ENCODE measurements around the gene TCTN2. TPM values are rescaled to one million over a fixed set of nuclear protein-coding genes. Genes with fewer than 3 reads are reported as not detected.
A peak's percentile ranks its signal among the peaks of the same experiment; 100 is the strongest.

TCTN2 gene
- total and polyA plus RNA-seq, 9 donors = 6.3 to 11.7 (median 8.1) TPM

DNA sequence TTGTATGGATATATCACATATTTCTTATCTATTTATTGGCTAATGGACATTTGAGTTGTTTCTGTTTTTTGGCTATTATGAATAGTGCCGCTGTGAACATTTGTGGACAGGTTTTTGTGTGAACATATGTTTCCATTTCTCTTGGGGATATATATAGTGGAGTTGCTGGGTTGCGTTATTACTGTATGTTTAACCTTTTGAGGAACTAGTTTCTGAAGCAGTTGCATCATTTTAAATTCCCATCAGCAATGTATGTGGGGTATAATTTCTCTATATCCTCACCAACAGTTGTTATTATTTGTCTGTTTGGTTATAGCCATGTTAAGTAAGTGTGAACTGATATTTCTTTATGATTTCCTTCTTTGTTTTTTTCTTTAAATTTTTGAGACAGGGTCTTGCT lies 10.7 kb downstream of the TCTN2 start:
- no peak overlapping the region for H3K27ac ChIP-seq (ENCODE audit: low read length)
- H3K36me3 ChIP-seq (ENCODE audit: control insufficient read depth, insufficient read depth, low read length) = peaks cover 20% of the 10 kb centered on the region
- DNase-seq = peak; percentile 24
- H3K9me3 ChIP-seq (replicated peaks; ENCODE audit: control insufficient read depth, low read depth, low read length) = no peaks in the 10 kb centered on the region
- no peaks in the 10 kb centered on the region for H3K27me3 ChIP-seq (ENCODE audit: control insufficient read depth, insufficient read depth, low read length)
- H3K4me3 ChIP-seq (ENCODE audit: low read length) = no peak overlapping the region
- no peaks in the 10 kb centered on the region for H3K4me1 ChIP-seq (ENCODE audit: control insufficient read depth, insufficient read depth, low read length)
- no CpG with 5 or more reads among the region's 2 CpGs for WGBS (ENCODE audit: insufficient coverage)

DNA sequence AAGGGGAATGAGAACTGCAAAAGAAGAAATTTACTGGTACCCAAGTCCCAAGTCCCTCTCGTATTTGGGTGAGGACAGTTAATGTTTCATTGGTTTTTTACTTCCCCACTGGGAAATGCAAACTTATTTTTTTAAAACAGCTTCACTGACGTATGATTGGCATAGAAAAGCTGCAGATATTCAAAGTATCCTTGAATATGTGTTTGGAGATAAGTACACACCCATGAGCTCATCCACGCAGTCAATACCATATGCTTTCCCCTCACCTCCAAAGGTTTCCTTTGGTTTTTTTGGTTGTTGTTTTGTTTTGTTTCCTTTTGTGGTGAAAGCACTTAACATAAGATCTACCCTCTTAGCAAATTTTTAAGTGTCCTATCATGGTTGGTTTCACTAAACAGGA lies 13.1 kb downstream of the TCTN2 start:
- no CpG with 5 or more reads among the region's 3 CpGs for WGBS (ENCODE audit: insufficient coverage)

DNA sequence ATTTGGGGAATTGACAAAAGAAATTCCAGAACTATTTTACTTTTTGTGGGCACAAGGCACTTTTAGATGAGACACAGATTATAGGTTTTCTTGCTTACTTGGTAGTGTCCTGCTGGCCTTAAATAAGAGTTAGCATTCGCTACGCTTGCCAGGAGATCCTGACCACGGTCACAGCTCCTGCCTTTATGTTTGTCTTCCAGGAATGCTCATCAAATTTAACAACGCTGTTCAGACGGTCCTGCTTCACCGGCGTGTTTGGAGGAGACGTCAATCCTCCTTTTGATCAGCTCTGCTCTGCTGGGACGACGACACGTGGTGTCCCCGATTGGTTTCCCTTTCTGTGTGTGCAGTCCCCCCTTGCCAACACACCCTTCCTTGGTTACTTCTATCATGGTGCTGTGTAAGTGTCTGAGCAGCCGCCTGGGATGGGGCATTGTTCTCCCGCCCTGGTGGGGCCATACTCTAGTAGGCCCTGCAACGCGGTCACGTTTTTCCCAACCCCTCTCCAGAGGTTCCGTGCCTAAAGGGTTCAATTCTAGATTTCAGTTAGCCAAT lies 15.8 kb downstream of the TCTN2 start:
- no peak for DNase-seq
- Histone ChIP-seq H3K4me3 (ENCODE audit: low read length) (no peak overlapping the region), H3K9me3 (replicated peaks; ENCODE audit: control insufficient read depth, low read depth, low read length) (no peaks in the 10 kb centered on the region), H3K4me1 (ENCODE audit: control insufficient read depth, insufficient read depth, low read length) (no peaks in the 10 kb centered on the region), H3K36me3 (ENCODE audit: control insufficient read depth, insufficient read depth, low read length) (peaks cover 24% of the 10 kb centered on the region), H3K27ac (ENCODE audit: low read length) (no peak overlapping the region), H3K27me3 (ENCODE audit: control insufficient read depth, insufficient read depth, low read length) (no peaks in the 10 kb centered on the region)
- WGBS (ENCODE audit: insufficient coverage) = 82% methylated on average over 8 of the region's 18 CpGs

More for the DNA sequence above, 13.1 kb downstream of the TCTN2 start:
- Histone ChIP-seq H3K36me3 (ENCODE audit: control insufficient read depth, insufficient read depth, low read length) (peaks cover 19% of the 10 kb centered on the region), H3K4me1 (ENCODE audit: control insufficient read depth, insufficient read depth, low read length) (no peaks in the 10 kb centered on the region), H3K27ac (ENCODE audit: low read length) (no peak overlapping the region), H3K9me3 (replicated peaks; ENCODE audit: control insufficient read depth, low read depth, low read length) (no peaks in the 10 kb centered on the region), H3K27me3 (ENCODE audit: control insufficient read depth, insufficient read depth, low read length) (no peaks in the 10 kb centered on the region), H3K4me3 (ENCODE audit: low read length) (no peak overlapping the region)
- DNase-seq = no peak

DNA sequence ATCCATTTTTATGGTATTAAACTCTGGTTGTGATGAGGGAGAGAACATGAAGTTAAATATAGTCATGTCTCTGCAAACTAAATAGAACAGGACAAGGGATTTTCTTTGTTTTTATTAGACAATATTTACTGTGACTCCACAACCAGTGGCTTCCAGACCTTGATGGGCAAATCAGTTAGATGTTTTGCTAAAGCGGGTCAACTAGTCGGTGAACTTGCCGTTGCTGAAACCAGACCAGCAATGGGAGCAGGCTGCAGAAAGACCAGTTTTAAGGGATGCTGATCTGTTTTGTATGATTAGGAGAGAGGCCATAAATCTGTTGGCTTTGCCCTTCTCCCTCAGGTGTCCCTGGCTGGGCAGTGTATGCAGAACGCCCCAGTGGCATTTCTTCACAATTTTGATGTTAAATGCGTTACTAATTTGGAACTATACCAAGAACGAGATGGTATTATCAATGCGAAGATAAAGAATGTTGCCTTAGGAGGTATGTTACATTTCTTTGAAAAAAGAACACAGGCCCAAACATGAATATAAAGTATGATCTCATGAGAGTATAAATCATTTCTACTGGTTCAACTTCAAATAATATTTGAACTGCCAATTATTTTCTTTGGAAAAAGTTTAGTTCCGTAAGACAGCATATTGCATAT lies 19.4 kb downstream of the TCTN2 start:
- Histone ChIP-seq H3K4me3 (ENCODE audit: low read length) (no peak overlapping the region), H3K27me3 (ENCODE audit: control insufficient read depth, insufficient read depth, low read length) (no peaks in the 10 kb centered on the region), H3K27ac (ENCODE audit: low read length) (no peak overlapping the region), H3K36me3 (ENCODE audit: control insufficient read depth, insufficient read depth, low read length) (peaks cover 24% of the 10 kb centered on the region), H3K9me3 (replicated peaks; ENCODE audit: control insufficient read depth, low read depth, low read length) (no peaks in the 10 kb centered on the region), H3K4me1 (ENCODE audit: control insufficient read depth, insufficient read depth, low read length) (no peaks in the 10 kb centered on the region)
- WGBS (ENCODE audit: insufficient coverage) = 70% methylated on average over 2 of the region's 8 CpGs
- no peak for DNase-seq

DNA sequence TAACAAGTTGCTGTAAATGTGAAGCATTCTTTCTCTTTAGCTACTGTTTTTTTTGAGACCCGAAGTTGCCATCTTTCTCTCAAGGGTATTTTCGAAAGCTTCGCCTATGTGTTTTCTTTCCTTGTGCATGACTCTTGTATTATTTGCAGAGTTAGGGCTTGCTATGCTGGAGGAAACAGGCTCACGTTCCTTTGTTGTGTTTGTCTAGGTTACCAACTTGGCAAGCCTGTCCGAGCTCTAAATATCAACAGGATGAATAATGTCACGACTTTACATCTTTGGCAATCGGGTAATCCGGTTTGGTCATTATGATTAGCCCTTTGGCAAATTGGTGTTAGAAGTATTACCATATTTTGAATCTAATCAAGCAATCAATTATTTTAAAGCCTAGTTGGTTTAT lies 25.3 kb downstream of the TCTN2 start:
- peaks cover 20% of the 10 kb centered on the region for H3K36me3 ChIP-seq (ENCODE audit: control insufficient read depth, insufficient read depth, low read length)
- DNase-seq = no peak
- H3K9me3 ChIP-seq (replicated peaks; ENCODE audit: control insufficient read depth, low read depth, low read length) = no peaks in the 10 kb centered on the region
- H3K4me1 ChIP-seq (ENCODE audit: control insufficient read depth, insufficient read depth, low read length) = no peaks in the 10 kb centered on the region
- no peak overlapping the region for H3K27ac ChIP-seq (ENCODE audit: low read length)
- WGBS (ENCODE audit: insufficient coverage) = 60% methylated on average over 1 of the region's 8 CpGs
- no peaks in the 10 kb centered on the region for H3K27me3 ChIP-seq (ENCODE audit: control insufficient read depth, insufficient read depth, low read length)
- no peak overlapping the region for H3K4me3 ChIP-seq (ENCODE audit: low read length)

DNA sequence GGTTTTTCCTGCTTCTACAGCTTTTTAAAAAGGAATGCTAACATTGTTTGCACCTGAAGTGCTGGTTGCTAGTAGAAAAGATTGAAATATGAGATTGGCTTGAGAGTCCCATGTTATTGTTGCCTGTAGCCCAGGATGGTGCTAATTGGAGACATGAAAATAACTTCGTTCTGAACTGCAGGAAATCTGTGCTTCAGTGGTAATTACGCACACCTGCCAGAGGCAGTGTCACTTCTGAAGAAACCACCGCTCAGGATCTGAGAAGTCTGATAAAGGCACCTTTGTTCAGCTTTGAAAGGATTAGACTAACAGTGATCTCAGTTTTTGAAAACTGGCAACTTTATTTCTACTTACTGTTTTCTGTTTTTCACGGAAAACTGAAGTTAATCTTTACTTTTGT lies 25.7 kb downstream of the TCTN2 start:
- H3K27me3 ChIP-seq (ENCODE audit: control insufficient read depth, insufficient read depth, low read length) = no peaks in the 10 kb centered on the region
- H3K9me3 ChIP-seq (replicated peaks; ENCODE audit: control insufficient read depth, low read depth, low read length) = no peaks in the 10 kb centered on the region
- no peak overlapping the region for H3K4me3 ChIP-seq (ENCODE audit: low read length)
- H3K4me1 ChIP-seq (ENCODE audit: control insufficient read depth, insufficient read depth, low read length) = no peaks in the 10 kb centered on the region
- no peak for DNase-seq
- peaks cover 17% of the 10 kb centered on the region for H3K36me3 ChIP-seq (ENCODE audit: control insufficient read depth, insufficient read depth, low read length)
- WGBS (ENCODE audit: insufficient coverage) = 59% methylated on average over 3 of the region's 4 CpGs
- H3K27ac ChIP-seq (ENCODE audit: low read length) = no peak overlapping the region

DNA sequence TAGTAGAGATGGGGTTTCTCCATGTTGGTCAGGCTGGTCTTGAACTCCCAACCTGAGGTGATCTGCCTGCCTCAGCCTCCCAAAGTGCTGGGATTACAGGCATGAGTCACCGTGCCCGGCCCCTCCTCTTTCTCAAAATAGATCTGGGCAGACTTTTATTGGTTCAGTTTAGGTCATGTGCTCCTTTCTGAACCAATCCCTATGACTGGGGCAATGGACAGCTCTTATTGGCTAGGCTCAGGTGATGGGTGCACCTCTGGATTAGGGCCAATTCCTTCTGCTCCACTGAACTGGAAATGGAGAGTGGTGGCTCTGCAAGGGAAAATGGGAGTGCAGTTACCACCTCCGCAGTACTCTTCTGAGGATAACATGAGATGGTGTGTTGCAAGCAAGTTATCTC lies 35.0 kb downstream of the TCTN2 start:
- no peak for DNase-seq
- Histone ChIP-seq H3K4me1 (ENCODE audit: control insufficient read depth, insufficient read depth, low read length) (no peaks in the 10 kb centered on the region), H3K9me3 (replicated peaks; ENCODE audit: control insufficient read depth, low read depth, low read length) (no peaks in the 10 kb centered on the region), H3K27ac (ENCODE audit: low read length) (no peak overlapping the region), H3K27me3 (ENCODE audit: control insufficient read depth, insufficient read depth, low read length) (no peaks in the 10 kb centered on the region), H3K36me3 (ENCODE audit: control insufficient read depth, insufficient read depth, low read length) (peaks cover 11% of the 10 kb centered on the region), H3K4me3 (ENCODE audit: low read length) (no peak overlapping the region)
- WGBS (ENCODE audit: insufficient coverage) = 100% methylated on average over 1 of the region's 3 CpGs

DNA sequence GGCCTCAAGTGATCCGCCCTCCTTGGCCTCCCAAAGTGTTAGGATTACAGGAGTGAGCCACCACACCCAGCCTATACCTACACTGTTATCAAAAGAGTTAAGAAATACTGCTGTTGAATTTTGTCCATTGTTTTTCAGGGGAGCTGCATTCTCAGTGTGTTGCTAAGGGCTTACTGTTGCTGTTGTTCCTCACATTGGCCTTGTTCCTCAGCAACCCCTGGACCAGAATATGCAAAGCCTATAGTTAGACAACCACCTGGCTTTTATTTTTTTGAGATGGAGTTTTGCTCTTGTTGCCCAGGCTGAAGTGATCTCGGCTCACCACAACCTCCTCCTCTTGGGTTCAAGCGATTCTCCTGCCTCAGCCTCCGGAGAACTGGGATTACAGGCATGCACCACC lies 36.6 kb downstream of the TCTN2 start:
- no peak overlapping the region for H3K4me3 ChIP-seq (ENCODE audit: low read length)
- no CpG with 5 or more reads among the region's 4 CpGs for WGBS (ENCODE audit: insufficient coverage)
- H3K27me3 ChIP-seq (ENCODE audit: control insufficient read depth, insufficient read depth, low read length) = no peaks in the 10 kb centered on the region
- H3K36me3 ChIP-seq (ENCODE audit: control insufficient read depth, insufficient read depth, low read length) = peaks cover 8% of the 10 kb centered on the region
- H3K27ac ChIP-seq (ENCODE audit: low read length) = no peak overlapping the region
- no peaks in the 10 kb centered on the region for H3K9me3 ChIP-seq (replicated peaks; ENCODE audit: control insufficient read depth, low read depth, low read length)
- H3K4me1 ChIP-seq (ENCODE audit: control insufficient read depth, insufficient read depth, low read length) = peaks cover 5% of the 10 kb centered on the region
- DNase-seq = no peak

DNA sequence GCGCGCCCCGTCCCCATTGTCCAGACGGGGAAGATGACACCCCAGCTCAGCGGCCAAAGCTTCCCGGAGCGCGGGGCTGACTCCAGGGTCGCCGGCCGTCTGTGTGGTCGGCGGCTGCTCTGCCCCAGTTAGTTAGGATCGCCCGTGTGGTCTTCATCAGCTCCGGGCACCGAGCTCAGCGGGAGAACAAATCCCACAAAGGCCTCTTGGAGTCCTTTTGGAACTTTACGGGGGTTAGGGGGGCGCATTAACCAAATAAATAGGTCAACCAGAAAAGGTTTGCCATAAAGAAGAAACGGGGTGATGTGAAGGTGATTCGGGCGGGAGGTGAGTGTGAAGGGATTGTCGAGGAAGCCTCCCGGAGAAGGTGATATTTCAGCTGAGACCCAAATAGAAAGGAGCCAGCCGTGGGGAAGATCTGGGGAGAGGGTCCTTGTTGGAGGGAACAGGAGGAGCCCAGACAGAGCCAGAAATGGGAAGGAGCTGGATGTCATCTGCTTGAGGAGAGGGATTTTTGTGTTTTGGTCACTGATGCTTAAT lies 41.9 kb downstream of the TCTN2 start:
- Histone ChIP-seq H3K27ac (ENCODE audit: low read length) (no peak overlapping the region), H3K4me1 (ENCODE audit: control insufficient read depth, insufficient read depth, low read length) (peaks cover 18% of the 10 kb centered on the region), H3K9me3 (replicated peaks; ENCODE audit: control insufficient read depth, low read depth, low read length) (no peaks in the 10 kb centered on the region), H3K27me3 (ENCODE audit: control insufficient read depth, insufficient read depth, low read length) (no peaks in the 10 kb centered on the region), H3K4me3 (ENCODE audit: low read length) (peak overlapping the region; percentile 86), H3K36me3 (ENCODE audit: control insufficient read depth, insufficient read depth, low read length) (no peaks in the 10 kb centered on the region)
- WGBS (ENCODE audit: insufficient coverage) = 0% methylated on average over 25 of the region's 26 CpGs
- peak; percentile 12 for DNase-seq

DNA sequence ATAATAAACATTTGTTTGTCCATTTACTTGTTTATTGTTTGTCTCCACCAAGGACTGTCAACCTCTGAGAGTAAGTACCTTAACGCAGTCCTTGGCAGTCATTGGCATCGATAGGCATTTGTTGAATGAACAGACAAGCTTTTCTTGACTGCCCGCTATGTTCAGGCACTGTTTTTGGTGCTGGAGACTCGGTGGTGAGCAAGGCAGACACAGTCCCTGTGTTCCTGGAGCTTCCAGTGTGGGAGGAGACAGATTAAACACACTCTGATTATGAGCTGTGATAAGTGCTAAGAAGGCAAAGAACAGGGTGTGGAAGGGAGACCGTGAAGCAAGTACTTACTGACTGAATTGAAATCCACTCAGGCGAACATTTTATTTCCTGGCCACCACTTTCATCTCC lies 42.5 kb downstream of the TCTN2 start:
- H3K4me3 ChIP-seq (ENCODE audit: low read length) = peak overlapping the region; percentile 86
- H3K27ac ChIP-seq (ENCODE audit: low read length) = no peak overlapping the region
- H3K27me3 ChIP-seq (ENCODE audit: control insufficient read depth, insufficient read depth, low read length) = no peaks in the 10 kb centered on the region
- no peaks in the 10 kb centered on the region for H3K36me3 ChIP-seq (ENCODE audit: control insufficient read depth, insufficient read depth, low read length)
- DNase-seq = no peak
- H3K4me1 ChIP-seq (ENCODE audit: control insufficient read depth, insufficient read depth, low read length) = peaks cover 18% of the 10 kb centered on the region
- 66% methylated on average over 4 of the region's 6 CpGs for WGBS (ENCODE audit: insufficient coverage)
- H3K9me3 ChIP-seq (replicated peaks; ENCODE audit: control insufficient read depth, low read depth, low read length) = no peaks in the 10 kb centered on the region
